CD4-positive, alpha-beta T cell treated with Interleukin-17A for 1 hour (primary cell): Measurements from ENCODE around the gene CAPRIN1.
"Not testable (repeated sequence)": the region's sequence is repeated elsewhere in the genome, so short reads cannot be mapped to it uniquely, and the experiment has no call there.

Experiments used
- DNase-seq: peaks from one replicate; pipeline ENCODE4 v3.0.0-alpha.2; 2020

The CAPRIN1 gene

GRCh38 chr11:34052036-34052607 lies 591 bp downstream of the CAPRIN1 start:
- DNase-seq, result peak; percentile 88

- no peak for DNase-seq
Observed at GRCh38 chr11:34052608-34053160, 1.2 kb downstream of the CAPRIN1 start.

- peak; percentile 85 for DNase-seq
Observed at GRCh38 chr11:34053161-34053686, 1.7 kb downstream of the CAPRIN1 start.

- DNase-seq, result not testable (repeated sequence)
Observed at GRCh38 chr11:34054351-34054750, 2.8 kb downstream of the CAPRIN1 start.

GRCh38 chr11:34055218-34056000 lies 3.9 kb downstream of the CAPRIN1 start:
- no peak for DNase-seq

- DNase-seq, result no peak
Observed at GRCh38 chr11:34056672-34057071, 5.1 kb downstream of the CAPRIN1 start.

- DNase-seq, result no peak
Observed at GRCh38 chr11:34063061-34063795, 11.7 kb downstream of the CAPRIN1 start.

GRCh38 chr11:34064291-34064690 lies 12.8 kb downstream of the CAPRIN1 start:
- DNase-seq, result no peak

- peak; percentile 31 for DNase-seq
Observed at GRCh38 chr11:34065505-34066203, 14.1 kb downstream of the CAPRIN1 start.

GRCh38 chr11:34066766-34067165 lies 15.2 kb downstream of the CAPRIN1 start:
- DNase-seq, result not testable (repeated sequence)

- no peak for DNase-seq
Observed at GRCh38 chr11:34067383-34068065, 16.0 kb downstream of the CAPRIN1 start.

GRCh38 chr11:34068111-34068510 lies 16.6 kb downstream of the CAPRIN1 start:
- no peak for DNase-seq

GRCh38 chr11:34071306-34071705 lies 19.8 kb downstream of the CAPRIN1 start:
- DNase-seq, result not testable (repeated sequence)

- DNase-seq, result no peak
Observed at GRCh38 chr11:34072041-34072440, 20.5 kb downstream of the CAPRIN1 start.

- no peak for DNase-seq
Observed at GRCh38 chr11:34072832-34073231, 21.3 kb downstream of the CAPRIN1 start.

GRCh38 chr11:34074391-34074790 lies 22.9 kb downstream of the CAPRIN1 start:
- DNase-seq, result no peak

- no peak for DNase-seq
Observed at GRCh38 chr11:34075178-34075820, 23.8 kb downstream of the CAPRIN1 start.

GRCh38 chr11:34080609-34081008 lies 29.1 kb downstream of the CAPRIN1 start:
- DNase-seq, result no peak

GRCh38 chr11:34084637-34085036 lies 33.1 kb downstream of the CAPRIN1 start:
- DNase-seq, result no peak

- DNase-seq, result peak; percentile 42
Observed at GRCh38 chr11:34086554-34087283, 35.2 kb downstream of the CAPRIN1 start.

GRCh38 chr11:34091825-34092224 lies 40.3 kb downstream of the CAPRIN1 start:
- no peak for DNase-seq
